Kidney epithelial cell (primary cell): Measurements from ENCODE around the gene FRA10AC1. TPM values are rescaled to one million over a fixed set of nuclear protein-coding genes. Genes with fewer than 3 reads are reported as not detected.
A peak's percentile ranks its signal among the peaks of the same experiment; 100 is the strongest.
"Not testable (repeated sequence)": the region's sequence is repeated elsewhere in the genome, so short reads cannot be mapped to it uniquely, and the experiment has no call there.

Source experiments
- DNase-seq: peaks from one replicate; pipeline ENCODE4 v3.0.0-alpha.2; 2010; ENCODE audit warnings: low read depth
- H3K27me3 ChIP-seq: 2 replicates; pipeline ENCODE4 v1.6.0; 2011; ENCODE audit warnings: low read length; ENCODE audit not compliant: control insufficient read depth, insufficient read depth
- H3K36me3 ChIP-seq: 2 replicates; pipeline ENCODE4 v1.5.1; 2011; ENCODE audit warnings: low read length; ENCODE audit not compliant: control insufficient read depth, insufficient read depth
- H3K4me3 ChIP-seq: 2 replicates; pipeline ENCODE4 v1.5.1; 2011; ENCODE audit warnings: low read depth, mild to moderate bottlenecking, control low read depth, low read length
- total RNA-seq: library from RNA; depleted of rRNA; stranded (reverse); fragments of >200 nt; gene quantifications from 2 replicates; pipeline ENCODE4 v1.2.3, GENCODE V29; 2015
- TF ChIP-seq, protein P1 (sequence below): IDR thresholded peaks from 2 replicates; pipeline ENCODE4 v1.5.1; 2011; ENCODE audit warnings: mild to moderate bottlenecking, moderate library complexity, low read length, control low read depth, inconsistent platforms; ENCODE audit not compliant: insufficient read depth, poor library complexity, severe bottlenecking

FRA10AC1 gene
- total RNA-seq, 1 donor from 2014 or later = 9.6 TPM

GRCh38 chr10:93701866-93702209, 554 bp downstream of the FRA10AC1 start:
- Histone ChIP-seq H3K4me3 (peak overlapping the region; percentile 66), H3K27me3 (no peaks in the 10 kb centered on the region), H3K36me3 (no peaks in the 10 kb centered on the region)
- TF ChIP-seq, protein P1, sequence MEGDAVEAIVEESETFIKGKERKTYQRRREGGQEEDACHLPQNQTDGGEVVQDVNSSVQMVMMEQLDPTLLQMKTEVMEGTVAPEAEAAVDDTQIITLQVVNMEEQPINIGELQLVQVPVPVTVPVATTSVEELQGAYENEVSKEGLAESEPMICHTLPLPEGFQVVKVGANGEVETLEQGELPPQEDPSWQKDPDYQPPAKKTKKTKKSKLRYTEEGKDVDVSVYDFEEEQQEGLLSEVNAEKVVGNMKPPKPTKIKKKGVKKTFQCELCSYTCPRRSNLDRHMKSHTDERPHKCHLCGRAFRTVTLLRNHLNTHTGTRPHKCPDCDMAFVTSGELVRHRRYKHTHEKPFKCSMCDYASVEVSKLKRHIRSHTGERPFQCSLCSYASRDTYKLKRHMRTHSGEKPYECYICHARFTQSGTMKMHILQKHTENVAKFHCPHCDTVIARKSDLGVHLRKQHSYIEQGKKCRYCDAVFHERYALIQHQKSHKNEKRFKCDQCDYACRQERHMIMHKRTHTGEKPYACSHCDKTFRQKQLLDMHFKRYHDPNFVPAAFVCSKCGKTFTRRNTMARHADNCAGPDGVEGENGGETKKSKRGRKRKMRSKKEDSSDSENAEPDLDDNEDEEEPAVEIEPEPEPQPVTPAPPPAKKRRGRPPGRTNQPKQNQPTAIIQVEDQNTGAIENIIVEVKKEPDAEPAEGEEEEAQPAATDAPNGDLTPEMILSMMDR = no peak
- DNase-seq = no peak

DNA sequence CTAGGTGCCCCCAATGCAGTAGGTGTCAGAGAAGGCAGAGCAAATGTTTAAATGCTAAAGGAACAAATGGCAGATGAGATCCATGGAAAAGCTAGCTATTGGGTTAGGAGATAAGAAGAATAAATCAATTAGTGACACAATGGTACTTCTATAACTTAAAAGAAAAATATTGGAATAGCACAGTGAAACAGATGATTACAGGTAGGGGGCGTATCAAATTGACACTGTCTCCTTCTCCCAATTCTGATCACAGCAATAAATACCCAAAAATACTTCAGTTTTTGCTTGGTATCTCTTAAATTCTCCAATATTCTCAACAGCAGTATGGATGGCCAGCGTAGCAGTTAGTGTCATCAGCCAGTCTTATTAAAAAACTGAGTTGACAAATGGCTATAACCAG, 5.2 kb downstream of the FRA10AC1 start:
- Histone ChIP-seq H3K4me3 (no peak overlapping the region), H3K27me3 (no peaks in the 10 kb centered on the region), H3K36me3 (no peaks in the 10 kb centered on the region)
- DNase-seq = no peak
- TF ChIP-seq, protein P1 = no peak

DNA sequence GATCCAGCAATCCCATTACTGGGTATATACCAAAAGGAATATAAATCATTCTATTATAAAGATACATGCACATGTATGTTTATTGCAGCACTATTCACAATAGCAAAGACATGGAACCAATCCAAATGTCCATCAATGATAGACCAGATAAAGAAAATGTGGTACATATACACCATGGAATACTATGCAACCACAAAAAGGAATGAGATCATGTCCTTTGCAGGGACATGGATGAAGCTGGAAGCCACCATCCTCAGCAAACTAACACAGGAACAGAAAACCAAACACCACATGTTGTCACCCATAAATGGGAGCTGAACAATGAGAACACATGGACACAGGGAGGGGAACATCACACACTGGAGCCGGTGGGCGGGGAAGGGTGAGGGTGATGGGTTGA, 5.8 kb downstream of the FRA10AC1 start:
- not testable (repeated sequence) for H3K4me3 ChIP-seq, H3K27me3 ChIP-seq, DNase-seq, H3K36me3 ChIP-seq

DNA sequence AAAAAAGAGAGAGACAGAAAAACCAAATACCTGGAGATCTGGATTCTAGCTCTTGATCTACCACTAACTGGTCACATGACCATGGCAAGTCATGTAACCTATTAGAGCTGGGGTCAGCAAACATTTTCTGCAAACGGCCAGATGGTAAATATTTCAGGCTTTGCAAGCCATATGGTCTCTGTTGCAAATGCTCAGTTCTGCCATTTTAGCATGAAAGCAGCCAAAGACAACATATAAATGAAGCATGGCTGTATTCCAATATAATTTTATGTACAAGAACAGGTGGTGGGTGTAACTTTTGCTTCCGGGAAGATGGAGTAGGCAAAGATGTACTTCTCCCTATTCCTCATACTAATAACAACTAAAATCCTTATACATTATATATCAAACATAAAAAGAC, 6.7 kb downstream of the FRA10AC1 start:
- H3K36me3 ChIP-seq = no peaks in the 10 kb centered on the region
- DNase-seq = no peak
- TF ChIP-seq, protein P1 = no peak
- H3K4me3 ChIP-seq = no peak overlapping the region
- H3K27me3 ChIP-seq = no peaks in the 10 kb centered on the region

GRCh38 chr10:93687737-93688136, 14.7 kb downstream of the FRA10AC1 start:
- no peaks in the 10 kb centered on the region for H3K36me3 ChIP-seq
- no peaks in the 10 kb centered on the region for H3K27me3 ChIP-seq
- H3K4me3 ChIP-seq = no peak overlapping the region
- TF ChIP-seq, protein P1 = no peak
- no peak for DNase-seq

DNA sequence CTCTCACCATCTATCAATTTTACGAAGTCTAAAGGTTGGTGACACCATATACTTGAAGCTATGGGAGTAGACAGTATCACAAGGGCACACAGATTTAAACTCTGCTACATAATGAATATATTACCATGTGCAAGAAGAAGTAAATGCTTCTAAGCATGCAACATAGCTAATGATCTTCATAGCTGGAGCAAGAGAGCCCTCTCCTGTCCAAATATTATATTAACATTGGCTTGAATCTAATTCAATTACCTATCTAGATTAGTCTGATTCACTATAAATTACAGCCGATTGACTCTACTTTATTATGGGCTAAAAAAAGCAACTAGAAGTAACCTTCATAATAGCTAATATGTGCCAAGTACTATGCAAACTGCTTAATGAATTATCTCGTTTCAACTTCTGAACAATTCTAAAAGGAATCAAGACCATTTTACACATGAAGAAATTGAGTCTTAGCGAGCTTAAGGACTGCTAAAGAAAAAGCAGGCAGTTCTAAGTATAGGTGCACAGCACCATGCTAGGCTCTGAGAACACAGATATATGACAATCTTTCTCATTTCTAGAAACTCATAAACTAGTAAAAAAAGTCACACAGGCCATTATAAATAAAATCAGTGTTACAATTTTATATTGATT, 21.9 kb downstream of the FRA10AC1 start:
- TF ChIP-seq, protein P1 = no peak
- Histone ChIP-seq H3K27me3 (no peaks in the 10 kb centered on the region), H3K36me3 (no peaks in the 10 kb centered on the region), H3K4me3 (no peak overlapping the region)
- DNase-seq = no peak
